CD8-positive, alpha-beta memory T cell (primary cell): ENCODE data around the gene CDH22. TPM values are rescaled to one million over a fixed set of nuclear protein-coding genes. Genes with fewer than 3 reads are reported as not detected.

Source experiments
- CTCF ChIA-PET: fragments of 350-600 bp; sonication (Branson Sonifier 250); formaldehyde crosslinking; loops from one replicate; lab custom pipeline; 2021; ENCODE audit warnings: antibody characterized with exemption; lab: Charles Lee
- POLR2A ChIA-PET: fragments of 350-600 bp; sonication (Branson Sonifier 250); formaldehyde crosslinking; loops from one replicate; lab custom pipeline; 2021; ENCODE audit warnings: antibody characterized with exemption; lab: Charles Lee
- DNase-seq, 5 donors: peaks; one replicate each; pipeline versions ENCODE4 v3.0.0 to v3.0.0-alpha.2; 2020 to 2022; ENCODE audit warnings: mixed read lengths in 1 of 5
- H3K27ac ChIP-seq: one replicate; pipeline ENCODE4 v1.7.0; 2013; ENCODE audit warnings: low read depth, mild to moderate bottlenecking, low read length, moderate library complexity
- H3K27me3 ChIP-seq: 2 replicates; pipeline ENCODE4 v1.7.0; 2013; ENCODE audit warnings: low read length, mild to moderate bottlenecking; ENCODE audit not compliant: insufficient read depth, poor library complexity, severe bottlenecking
- H3K36me3 ChIP-seq: 2 replicates; pipeline ENCODE4 v1.7.0; 2013; ENCODE audit warnings: mild to moderate bottlenecking, low read length, moderate library complexity; ENCODE audit not compliant: insufficient read depth
- H3K4me1 ChIP-seq: 2 replicates; pipeline ENCODE4 v1.7.0; 2013; ENCODE audit warnings: mild to moderate bottlenecking, low read length, moderate library complexity; ENCODE audit not compliant: insufficient read depth
- H3K4me3 ChIP-seq: 2 replicates; pipeline ENCODE4 v1.7.0; 2013; ENCODE audit warnings: mild to moderate bottlenecking, low read length
- H3K9me3 ChIP-seq: 2 replicates; pipeline ENCODE4 v1.7.0; 2013; ENCODE audit warnings: mild to moderate bottlenecking, low read length
- H3K27ac Mint-ChIP-seq, 8 donors: one replicate each; pipeline ENCODE4 v1.8.0; 2020 to 2021; ENCODE audit warnings: mixed read lengths in 8 of 8, mild to moderate bottlenecking in 6 of 8, inconsistent platforms in 3 of 8, moderate library complexity in 3 of 8
- H3K27me3 Mint-ChIP-seq, 2 donors: one replicate each; pipeline ENCODE4 v1.8.0; 2020 to 2021; ENCODE audit warnings: mixed read lengths in 2 of 2, mild to moderate bottlenecking in 1 of 2, moderate library complexity in 1 of 2
- H3K36me3 Mint-ChIP-seq, 3 donors: one replicate each; pipeline ENCODE4 v1.8.0; 2020 to 2021; ENCODE audit warnings: mixed read lengths in 3 of 3, inconsistent platforms in 1 of 3, mild to moderate bottlenecking in 1 of 3
- H3K4me1 Mint-ChIP-seq, 3 donors: one replicate each; pipeline ENCODE4 v1.8.0; 2020 to 2021; ENCODE audit warnings: mixed read lengths in 3 of 3, inconsistent platforms in 1 of 3, mild to moderate bottlenecking in 1 of 3
- H3K4me3 Mint-ChIP-seq, 7 donors: one replicate each; pipeline ENCODE4 v1.8.0; 2020 to 2021; ENCODE audit warnings: mixed read lengths in 7 of 7, mild to moderate bottlenecking in 6 of 7, moderate library complexity in 4 of 7, inconsistent platforms in 2 of 7
- H3K9me3 Mint-ChIP-seq, 5 donors: one replicate each; pipeline ENCODE4 v1.8.0; 2020 to 2022; ENCODE audit warnings: mixed read lengths in 5 of 5, mild to moderate bottlenecking in 3 of 5, moderate library complexity in 2 of 5, inconsistent platforms in 1 of 5
- polyA plus RNA-seq: library from polyadenylated mRNA; unstranded; fragments of 300-500 nt; fragmentation: Illumina TruSeq; gene quantifications from one replicate; pipeline ENCODE4 v1.2.3, GENCODE V29; 2021
- total RNA-seq, 2 experiments: library from RNA; stranded (reverse); gene quantifications; one replicate each; pipeline ENCODE4 v1.2.3, GENCODE V29; 2021

CDH22 gene
- total and polyA plus RNA-seq, 3 experiments from 2014 or later, result not detected

DNA sequence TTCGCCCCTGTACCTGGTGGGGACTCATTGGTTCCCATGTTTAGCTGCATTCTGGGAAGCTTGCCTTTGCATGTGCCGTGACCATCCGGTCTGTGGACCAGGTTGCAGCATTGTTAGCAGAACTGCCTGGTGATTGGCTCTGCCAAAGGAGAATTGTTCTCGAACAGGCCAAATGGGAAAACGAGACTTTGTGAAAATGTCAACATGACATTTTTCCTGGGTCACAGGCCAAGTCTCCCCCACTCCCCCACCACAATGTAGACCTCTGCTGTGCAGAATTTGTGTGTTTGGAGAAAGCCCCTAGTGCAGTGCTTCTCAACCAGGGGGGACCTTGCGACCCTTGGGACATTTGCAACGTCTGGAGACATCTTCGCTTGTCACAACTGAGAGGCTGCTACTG lies 23.2 kb downstream of the CDH22 start:
- DNase-seq, result no peak
- peaks cover 17% of the 10 kb centered on the region for H3K27me3 ChIP-seq
- no peak overlapping the region for H3K27ac ChIP-seq
- ChIA-PET POLR2A (no interaction called here), CTCF (no interaction called here)
- H3K27me3 Mint-ChIP-seq, result peaks cover 15 to 46% of the 10 kb centered on the region in 2 donors
- H3K4me3 ChIP-seq, result no peak overlapping the region
- H3K36me3 Mint-ChIP-seq, result no peaks in the 10 kb centered on the region
- H3K9me3 ChIP-seq, result no peaks in the 10 kb centered on the region
- no peaks in the 10 kb centered on the region for H3K4me1 Mint-ChIP-seq
- H3K4me3 Mint-ChIP-seq, result no peak overlapping the region
- no peaks in the 10 kb centered on the region for H3K9me3 Mint-ChIP-seq
- H3K36me3 ChIP-seq, result no peaks in the 10 kb centered on the region
- H3K27ac Mint-ChIP-seq, result no peak overlapping the region
- no peaks in the 10 kb centered on the region for H3K4me1 ChIP-seq

DNA sequence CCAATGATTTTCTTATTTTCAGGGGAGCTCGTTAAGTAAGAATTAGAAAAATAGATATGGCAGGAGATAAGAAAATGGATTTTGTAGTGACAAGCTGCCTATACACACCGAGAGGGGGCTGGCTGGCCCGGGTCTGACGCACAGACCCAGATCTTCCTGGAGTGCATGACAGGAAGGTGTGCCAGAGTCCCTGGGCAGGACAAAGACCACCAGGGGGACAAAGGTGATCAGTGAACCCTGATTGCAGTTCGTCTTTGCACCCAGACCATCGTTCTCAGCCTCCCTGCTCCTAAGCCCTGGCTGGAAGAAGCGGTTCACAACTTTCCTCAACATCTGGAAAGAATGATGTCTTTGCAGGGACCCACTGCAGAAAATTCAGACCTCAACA lies 24.3 kb downstream of the CDH22 start:
- Mint-ChIP-seq H3K27ac (no peak overlapping the region), H3K4me3 (no peak overlapping the region), H3K36me3 (no peaks in the 10 kb centered on the region), H3K4me1 (no peaks in the 10 kb centered on the region), H3K9me3 (no peaks in the 10 kb centered on the region), H3K27me3 (peaks cover 13 to 55% of the 10 kb centered on the region in 2 donors)
- DNase-seq, result peak in 1 of 5 donors; percentile 10
- Histone ChIP-seq H3K4me1 (no peaks in the 10 kb centered on the region), H3K4me3 (no peak overlapping the region), H3K9me3 (no peaks in the 10 kb centered on the region), H3K36me3 (no peaks in the 10 kb centered on the region), H3K27me3 (peaks cover 17% of the 10 kb centered on the region), H3K27ac (no peak overlapping the region)
- ChIA-PET CTCF (no interaction called here), POLR2A (no interaction called here)

DNA sequence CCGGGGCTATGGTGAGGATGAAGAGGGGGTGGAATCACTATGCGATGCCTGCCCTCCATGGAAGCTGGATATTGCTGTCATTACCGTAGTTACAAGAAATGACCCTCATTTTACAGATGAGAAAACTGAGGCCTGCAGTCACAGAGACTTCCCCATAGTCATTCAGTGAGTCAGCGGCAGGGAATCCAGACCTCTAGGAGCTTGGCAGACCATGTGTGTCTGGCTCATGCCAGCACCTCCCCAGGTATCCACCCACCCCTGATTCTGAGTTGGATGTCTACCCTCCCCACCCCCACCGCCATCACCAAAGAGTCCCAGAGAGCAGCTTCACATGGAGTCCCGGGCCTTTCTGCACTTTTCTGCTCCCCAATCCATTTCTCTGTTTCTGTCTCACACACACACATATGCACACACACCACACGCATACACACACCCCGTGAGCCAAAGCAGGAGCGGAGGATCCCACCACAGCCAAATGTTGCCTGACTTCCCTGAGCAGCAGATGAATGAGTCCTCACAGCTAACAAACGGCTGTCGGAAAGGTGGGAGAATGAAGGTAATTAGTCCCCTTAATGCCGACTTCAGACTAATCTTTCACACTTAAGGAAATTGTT lies 24.8 kb downstream of the CDH22 start:
- CTCF ChIA-PET, result no interaction called here
- DNase-seq, result peak in 1 of 5 donors; percentile 12
- Mint-ChIP-seq H3K27ac (no peak overlapping the region), H3K9me3 (no peaks in the 10 kb centered on the region), H3K4me1 (no peaks in the 10 kb centered on the region), H3K4me3 (no peak overlapping the region), H3K36me3 (no peaks in the 10 kb centered on the region), H3K27me3 (peaks cover 13 to 57% of the 10 kb centered on the region in 2 donors)
- peaks cover 17% of the 10 kb centered on the region for H3K27me3 ChIP-seq
- no peaks in the 10 kb centered on the region for H3K4me1 ChIP-seq
- H3K36me3 ChIP-seq, result no peaks in the 10 kb centered on the region
- POLR2A ChIA-PET, result no interaction called here
- H3K9me3 ChIP-seq, result no peaks in the 10 kb centered on the region
- H3K27ac ChIP-seq, result no peak overlapping the region
- no peak overlapping the region for H3K4me3 ChIP-seq

DNA sequence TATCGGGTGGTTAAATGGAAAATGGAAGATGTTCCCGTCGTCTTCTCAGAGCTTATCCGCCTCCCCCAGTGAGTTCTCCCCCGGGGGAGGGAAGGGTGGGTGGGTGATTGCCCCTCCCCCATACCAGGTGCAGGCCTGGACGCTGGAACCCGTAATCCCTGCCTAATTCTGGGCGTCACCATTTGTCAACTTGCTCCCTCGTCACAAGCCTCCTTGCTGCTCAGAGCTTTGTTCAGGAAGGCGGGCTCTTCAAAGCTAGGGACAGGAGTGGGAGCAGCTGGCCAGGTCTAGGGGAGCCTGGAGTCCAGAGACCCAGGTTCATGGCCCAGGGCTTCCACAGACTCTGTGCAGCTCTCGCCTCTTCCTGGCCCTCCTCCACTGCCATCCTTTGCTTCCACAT lies 25.6 kb downstream of the CDH22 start:
- no peak overlapping the region for H3K4me3 ChIP-seq
- no peaks in the 10 kb centered on the region for H3K9me3 Mint-ChIP-seq
- no peaks in the 10 kb centered on the region for H3K9me3 ChIP-seq
- H3K27ac ChIP-seq, result no peak overlapping the region
- peak overlapping the region in 1 of 8 donors; percentile 15 for H3K27ac Mint-ChIP-seq
- CTCF ChIA-PET, result interaction anchor here (1.2 kb wide), 1 partner anchor 24 kb away, joined by 3 read pairs; no protein-coding TSS in a partner anchor
- H3K36me3 Mint-ChIP-seq, result no peaks in the 10 kb centered on the region
- no peaks in the 10 kb centered on the region for H3K4me1 ChIP-seq
- H3K36me3 ChIP-seq, result no peaks in the 10 kb centered on the region
- no peaks in the 10 kb centered on the region for H3K4me1 Mint-ChIP-seq
- POLR2A ChIA-PET, result no interaction called here
- peaks cover 17% of the 10 kb centered on the region for H3K27me3 ChIP-seq
- H3K4me3 Mint-ChIP-seq, result no peak overlapping the region
- H3K27me3 Mint-ChIP-seq, result peaks cover 15 to 62% of the 10 kb centered on the region in 2 donors
- DNase-seq, result peak in 1 of 5 donors; percentile 18

DNA sequence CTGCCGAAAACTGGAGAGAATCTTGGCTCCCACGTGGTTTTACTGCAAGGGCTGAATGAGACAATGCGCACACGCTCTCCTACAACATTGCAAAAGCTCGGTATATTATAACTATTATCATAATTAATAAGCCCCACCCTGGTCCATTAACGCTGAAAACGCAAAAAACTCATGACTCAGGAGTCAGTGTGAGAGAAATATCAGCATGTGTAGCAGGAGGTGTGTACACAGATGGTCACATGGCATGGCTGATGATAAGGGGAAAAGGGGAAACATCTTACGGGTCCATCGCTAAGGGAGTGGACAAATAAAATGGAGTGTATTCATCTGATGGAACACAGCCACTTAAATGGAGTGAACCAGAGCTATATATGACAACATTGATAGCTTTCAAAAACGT lies 29.2 kb downstream of the CDH22 start:
- Histone ChIP-seq H3K27me3 (peaks cover 8% of the 10 kb centered on the region), H3K9me3 (no peaks in the 10 kb centered on the region), H3K4me1 (no peaks in the 10 kb centered on the region), H3K36me3 (no peaks in the 10 kb centered on the region), H3K4me3 (no peak overlapping the region), H3K27ac (no peak overlapping the region)
- Mint-ChIP-seq H3K27me3 (peaks cover 26 to 83% of the 10 kb centered on the region in 2 donors), H3K4me1 (no peaks in the 10 kb centered on the region), H3K27ac (no peak overlapping the region), H3K4me3 (no peak overlapping the region), H3K9me3 (peaks cover 0 to 2% (median 0%) of the 10 kb centered on the region in 5 donors), H3K36me3 (peaks cover 0 to 5% (median 0%) of the 10 kb centered on the region in 3 donors)
- DNase-seq, result peak in 1 of 5 donors; percentile 4
- ChIA-PET CTCF (no interaction called here), POLR2A (no interaction called here)

DNA sequence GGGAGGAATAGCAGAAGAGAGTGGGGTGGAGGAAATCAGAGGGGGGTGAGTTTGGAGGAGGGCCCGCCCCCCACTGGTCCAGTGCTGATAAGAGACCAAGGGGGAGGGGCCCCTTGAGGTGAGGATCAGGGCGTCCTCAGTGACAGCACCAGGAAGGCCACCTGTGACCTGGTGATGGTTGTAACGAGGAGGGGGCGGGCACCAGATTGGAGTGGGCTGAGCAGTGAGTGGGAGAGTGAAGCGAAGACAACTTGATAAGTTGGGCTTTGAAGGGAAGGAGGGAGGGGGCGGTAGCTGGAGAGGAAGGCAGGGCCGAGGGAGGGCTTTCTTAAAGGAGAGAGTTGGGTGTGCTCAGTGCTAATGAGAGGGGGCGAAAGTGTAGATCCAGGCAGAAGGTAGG lies 30.7 kb downstream of the CDH22 start:
- Mint-ChIP-seq H3K4me3 (no peak overlapping the region), H3K36me3 (peaks cover 0 to 5% (median 0%) of the 10 kb centered on the region in 3 donors), H3K27me3 (peaks cover 31 to 78% of the 10 kb centered on the region in 2 donors), H3K4me1 (no peaks in the 10 kb centered on the region), H3K27ac (no peak overlapping the region), H3K9me3 (peaks cover 4 to 11% (median 4%) of the 10 kb centered on the region in 5 donors)
- POLR2A ChIA-PET, result no interaction called here
- H3K4me3 ChIP-seq, result no peak overlapping the region
- no peaks in the 10 kb centered on the region for H3K9me3 ChIP-seq
- no peak overlapping the region for H3K27ac ChIP-seq
- peaks cover 12% of the 10 kb centered on the region for H3K27me3 ChIP-seq
- H3K4me1 ChIP-seq, result no peaks in the 10 kb centered on the region
- CTCF ChIA-PET, result no interaction called here
- H3K36me3 ChIP-seq, result no peaks in the 10 kb centered on the region
- DNase-seq, result peak in 1 of 5 donors; percentile 4

DNA sequence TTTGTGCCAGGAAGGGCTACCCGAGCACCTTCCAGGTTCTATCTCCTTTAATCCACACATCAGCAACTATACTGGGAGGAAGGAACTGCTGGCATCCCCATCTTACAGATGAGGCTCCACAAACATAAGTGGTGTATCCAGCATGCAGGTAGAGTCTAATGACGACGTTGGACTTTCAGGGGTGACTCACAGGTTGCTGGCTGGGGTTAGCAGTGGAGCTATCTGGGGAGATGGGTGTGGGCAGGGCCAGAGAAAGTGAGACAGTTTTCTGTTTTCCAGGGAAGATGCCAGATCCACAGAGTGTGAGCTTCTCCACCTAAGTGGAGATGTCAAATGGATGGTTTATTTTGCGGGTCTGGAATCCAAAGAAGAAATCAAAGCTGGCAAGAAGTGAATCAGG lies 31.8 kb downstream of the CDH22 start:
- Mint-ChIP-seq H3K27ac (no peak overlapping the region), H3K27me3 (peaks cover 33 to 81% of the 10 kb centered on the region in 2 donors)
- no peaks in the 10 kb centered on the region for H3K36me3 ChIP-seq

DNA sequence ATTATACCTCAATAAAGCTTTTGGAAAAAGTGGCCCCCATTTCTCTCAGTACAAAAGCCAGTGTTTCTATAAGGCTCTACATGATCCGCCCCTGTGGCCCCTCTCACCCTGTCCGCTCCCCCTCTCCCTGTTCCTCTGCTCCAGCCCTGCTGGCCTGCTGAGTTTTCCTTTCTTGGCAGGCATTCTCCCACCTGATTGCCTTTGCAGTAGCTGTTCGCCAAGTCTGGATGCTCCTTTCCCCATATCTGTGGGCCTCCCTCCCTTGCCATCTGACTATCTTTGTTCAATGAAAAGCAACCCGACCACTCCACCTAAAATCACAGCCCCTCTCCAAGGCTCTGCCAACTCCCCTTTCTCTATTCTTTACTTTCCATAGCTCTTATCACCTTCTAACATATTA lies 33.2 kb downstream of the CDH22 start:
- ChIA-PET POLR2A (no interaction called here), CTCF (no interaction called here)
- H3K27ac Mint-ChIP-seq, result no peak overlapping the region
- H3K27me3 ChIP-seq, result peaks cover 7% of the 10 kb centered on the region
- no peaks in the 10 kb centered on the region for H3K4me1 ChIP-seq
- peaks cover 0 to 5% (median 2%) of the 10 kb centered on the region in 3 donors for H3K36me3 Mint-ChIP-seq
- DNase-seq, result peak in 1 of 5 donors; percentile 4
- H3K4me1 Mint-ChIP-seq, result no peaks in the 10 kb centered on the region
- no peaks in the 10 kb centered on the region for H3K9me3 ChIP-seq
- peaks cover 4 to 13% (median 8%) of the 10 kb centered on the region in 5 donors for H3K9me3 Mint-ChIP-seq
- H3K36me3 ChIP-seq, result no peaks in the 10 kb centered on the region
- no peak overlapping the region for H3K4me3 Mint-ChIP-seq
- no peak overlapping the region for H3K27ac ChIP-seq
- no peak overlapping the region for H3K4me3 ChIP-seq
- H3K27me3 Mint-ChIP-seq, result peaks cover 33 to 83% of the 10 kb centered on the region in 2 donors

More for the DNA sequence above, 31.8 kb downstream of the CDH22 start:
- peaks cover 12% of the 10 kb centered on the region for H3K27me3 ChIP-seq
- H3K4me1 ChIP-seq, result no peaks in the 10 kb centered on the region
- no peaks in the 10 kb centered on the region for H3K9me3 ChIP-seq
- CTCF ChIA-PET, result no interaction called here
- Mint-ChIP-seq H3K36me3 (peaks cover 0 to 5% (median 2%) of the 10 kb centered on the region in 3 donors), H3K9me3 (peaks cover 4 to 13% (median 8%) of the 10 kb centered on the region in 5 donors), H3K4me3 (no peak overlapping the region), H3K4me1 (no peaks in the 10 kb centered on the region)
- DNase-seq, result no peak
- no peak overlapping the region for H3K27ac ChIP-seq
- POLR2A ChIA-PET, result no interaction called here
- no peak overlapping the region for H3K4me3 ChIP-seq
